HL-60 (cell line): ENCODE data around the gene AKAP8L.

Experiments used
- DNase-seq, 2 experiments: peaks; one replicate each; pipeline ENCODE4 v3.0.0-alpha.2; 2010 to 2020; ENCODE audit warnings: low read depth in 1 of 2, low spot score in 1 of 2
- H3K27ac ChIP-seq: fragments of 250-450 bp; sonication (Bioruptor Pico); replicated peaks from 2 replicates; pipeline ENCODE4 v1.5.1; 2020; ENCODE audit warnings: mild to moderate bottlenecking, moderate library complexity
- H3K27me3 ChIP-seq: fragments of 250-450 bp; sonication (Bioruptor Pico); 2 replicates; pipeline ENCODE4 v1.5.1; 2021; ENCODE audit warnings: mild to moderate bottlenecking, moderate library complexity; ENCODE audit not compliant: insufficient read depth, poor library complexity, severe bottlenecking
- H3K4me3 ChIP-seq: replicated peaks from 2 replicates; pipeline ENCODE4 v1.5.1; 2011; ENCODE audit warnings: mild to moderate bottlenecking, control low read depth, low read length; ENCODE audit not compliant: insufficient read depth
- CTCF ChIP-seq: IDR thresholded peaks from one replicate; pipeline ENCODE4 v1.5.1; 2011; ENCODE audit warnings: low read length, control low read depth, inconsistent platforms; ENCODE audit not compliant: insufficient read depth
- GABPA ChIP-seq: IDR thresholded peaks from 2 replicates; pipeline ENCODE4 v1.6.1; 2012; ENCODE audit warnings: low read depth
- POLR2AphosphoS5 ChIP-seq: IDR thresholded peaks from 2 replicates; pipeline ENCODE4 v1.6.1; 2012; ENCODE audit warnings: low read depth
- REST ChIP-seq: IDR thresholded peaks from 2 replicates; pipeline ENCODE4 v1.6.1; 2012; ENCODE audit warnings: low read depth; ENCODE audit not compliant: insufficient replicate concordance
- SPI1 ChIP-seq: IDR thresholded peaks from 2 replicates; pipeline ENCODE4 v1.6.1; 2012; ENCODE audit warnings: low read depth, mild to moderate bottlenecking, borderline replicate concordance

Gene AKAP8L

DNA sequence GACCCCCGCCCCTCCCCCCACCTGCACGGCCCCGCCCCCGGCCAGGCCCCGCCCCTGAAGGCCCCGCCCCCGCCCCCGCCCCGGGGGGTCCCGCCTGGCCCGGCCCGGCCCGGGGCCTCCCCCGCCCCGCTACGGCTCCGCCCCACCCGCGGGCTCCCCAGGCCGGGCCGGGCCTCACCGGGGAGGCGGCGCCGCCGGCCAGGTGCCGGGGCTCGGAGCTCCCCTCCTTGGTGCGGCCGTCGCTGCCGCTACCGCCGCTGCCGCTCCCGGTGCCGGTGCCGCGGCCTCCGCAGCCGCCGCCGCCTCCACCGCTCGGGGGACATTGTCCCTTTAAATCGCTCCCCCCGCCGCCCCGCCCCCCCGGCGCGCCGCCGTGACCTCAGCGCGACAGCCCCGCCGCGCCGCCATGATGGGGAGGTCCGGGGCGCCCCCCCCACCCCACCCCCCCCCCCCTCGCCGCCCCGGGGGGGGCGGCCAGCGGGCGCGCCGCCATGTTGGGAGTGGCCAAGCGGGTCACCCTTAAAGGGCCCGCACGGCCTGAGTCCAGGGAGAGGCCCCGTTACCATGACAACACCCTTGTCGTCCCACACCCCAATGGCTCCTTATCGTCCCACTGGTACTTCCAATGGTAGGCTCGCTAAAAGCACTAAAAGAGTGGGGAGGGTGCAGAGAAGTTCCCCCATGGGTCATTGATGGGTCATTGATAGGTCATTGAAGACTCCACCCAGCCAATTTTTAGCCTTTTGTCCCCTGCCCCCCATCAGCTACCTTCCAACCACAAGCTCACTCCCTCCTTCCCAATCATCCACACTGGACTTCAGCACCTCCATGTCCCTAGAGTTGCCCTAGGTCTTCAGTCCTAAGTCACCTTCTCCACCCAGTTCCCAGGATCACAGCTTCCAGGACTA is 31.1 kb upstream of the AKAP8L start, which contains the start of gene WIZ:
Gene WIZ (minus strand): TSS at position 337 of the 908 bp plus-strand sequence. CDS start 1,649 bp downstream, outside the sequence.
- no peaks in the 10 kb centered on the region for H3K27me3 ChIP-seq
- peak in 1 of 2 experiments; percentile 60 for DNase-seq
- H3K4me3 ChIP-seq: peak within 1 kb of the TSS; percentile 48
- H3K27ac ChIP-seq: no peak within 1 kb of the TSS
- TF ChIP-seq POLR2AphosphoS5 (peak; percentile 94), GABPA (no peak)

GRCh38 chr19:15448778-15449619 is 30.2 kb upstream of the AKAP8L start:
- peak overlapping the region; percentile 48 for H3K4me3 ChIP-seq
- TF ChIP-seq POLR2AphosphoS5 (no peak), GABPA (no peak), REST (no peak), SPI1 (no peak), CTCF (no peak)
- H3K27me3 ChIP-seq: no peaks in the 10 kb centered on the region
- H3K27ac ChIP-seq: no peak overlapping the region
- no peak for DNase-seq

GRCh38 chr19:15448044-15448777 is 29.4 kb upstream of the AKAP8L start:
- DNase-seq: no peak
- Histone ChIP-seq H3K4me3 (no peak overlapping the region), H3K27me3 (no peaks in the 10 kb centered on the region), H3K27ac (no peak overlapping the region)
- TF ChIP-seq SPI1 (no peak), GABPA (no peak), POLR2AphosphoS5 (no peak), REST (no peak), CTCF (no peak)
